ENCODE results near the gene ARHGAP6.
"Not testable (repeated sequence)": the region's sequence is repeated elsewhere in the genome, so short reads cannot be mapped to it uniquely, and the experiment has no call there.

Gene ARHGAP6

DNA sequence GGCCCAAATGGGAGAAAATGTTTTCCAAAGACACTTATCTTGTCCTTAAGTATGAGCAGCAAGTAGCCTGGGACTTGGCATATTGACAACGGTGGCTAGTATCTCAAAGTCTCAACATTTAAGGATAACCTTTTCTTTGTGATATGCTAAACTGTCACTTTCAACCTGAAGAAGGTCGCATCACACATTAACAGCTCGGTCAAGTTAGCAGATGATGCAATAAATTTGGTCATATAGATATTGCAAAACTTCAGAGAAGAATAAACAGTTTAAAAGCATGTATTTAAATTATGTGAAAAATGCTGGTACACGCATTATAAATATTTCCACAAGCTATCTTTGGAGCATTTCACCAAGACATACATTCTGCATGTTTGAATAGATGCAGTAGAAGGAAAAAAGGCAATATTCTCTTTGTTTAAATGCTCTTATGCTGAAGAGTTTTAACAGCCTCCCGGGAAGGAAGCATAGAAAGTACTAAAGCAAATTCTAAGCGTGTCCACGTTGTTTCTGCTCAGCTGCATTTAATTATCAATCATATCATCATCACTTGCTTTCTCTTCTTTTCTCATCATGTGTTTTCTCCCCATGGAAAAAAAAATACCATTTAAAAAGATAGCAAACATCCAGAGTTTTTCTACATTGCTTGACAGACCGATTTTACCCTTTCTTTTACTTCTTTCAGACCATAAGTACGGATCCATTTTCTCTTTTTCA is 24.2 kb downstream of the ARHGAP6 start:
- DNase-seq: no peak

DNA sequence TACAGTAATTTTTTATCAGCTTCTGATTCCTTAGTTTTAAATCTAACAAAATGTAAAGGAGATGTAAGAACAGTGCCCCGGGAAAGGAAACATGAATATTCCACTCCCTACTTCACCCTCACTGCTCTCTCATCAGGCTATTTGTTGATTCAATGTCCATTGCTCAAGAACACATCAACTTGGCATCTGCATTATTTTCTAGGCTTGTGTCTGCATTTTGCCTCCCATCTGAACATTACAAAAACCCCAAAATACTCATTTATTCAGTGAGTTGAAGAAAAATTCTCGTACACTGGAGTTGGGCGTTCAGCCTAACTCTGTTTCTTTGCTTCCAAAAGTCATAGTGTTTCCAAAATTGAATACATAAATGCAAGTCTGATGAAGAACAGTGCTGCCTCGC is 25.6 kb downstream of the ARHGAP6 start:
- DNase-seq: no peak

DNA sequence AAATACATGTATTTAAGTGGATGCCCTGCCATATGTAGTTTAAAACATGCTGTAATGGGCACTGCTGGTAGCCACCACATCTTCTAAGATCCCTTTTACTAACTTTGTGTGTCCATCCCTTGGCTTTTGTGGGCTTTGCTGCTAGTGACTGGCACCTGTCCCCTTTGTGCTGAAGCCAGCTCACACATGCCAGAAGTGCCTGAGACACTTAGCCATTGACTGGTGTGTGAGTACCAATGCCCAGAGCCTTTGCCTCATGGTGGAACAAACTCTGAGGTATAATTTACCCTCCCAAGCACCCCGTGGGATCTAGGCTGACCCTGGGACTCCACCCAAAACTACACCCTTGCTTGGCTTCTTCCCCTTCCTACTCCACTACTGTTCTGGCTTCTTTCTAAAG is 33.0 kb downstream of the ARHGAP6 start:
- DNase-seq: no peak

DNA sequence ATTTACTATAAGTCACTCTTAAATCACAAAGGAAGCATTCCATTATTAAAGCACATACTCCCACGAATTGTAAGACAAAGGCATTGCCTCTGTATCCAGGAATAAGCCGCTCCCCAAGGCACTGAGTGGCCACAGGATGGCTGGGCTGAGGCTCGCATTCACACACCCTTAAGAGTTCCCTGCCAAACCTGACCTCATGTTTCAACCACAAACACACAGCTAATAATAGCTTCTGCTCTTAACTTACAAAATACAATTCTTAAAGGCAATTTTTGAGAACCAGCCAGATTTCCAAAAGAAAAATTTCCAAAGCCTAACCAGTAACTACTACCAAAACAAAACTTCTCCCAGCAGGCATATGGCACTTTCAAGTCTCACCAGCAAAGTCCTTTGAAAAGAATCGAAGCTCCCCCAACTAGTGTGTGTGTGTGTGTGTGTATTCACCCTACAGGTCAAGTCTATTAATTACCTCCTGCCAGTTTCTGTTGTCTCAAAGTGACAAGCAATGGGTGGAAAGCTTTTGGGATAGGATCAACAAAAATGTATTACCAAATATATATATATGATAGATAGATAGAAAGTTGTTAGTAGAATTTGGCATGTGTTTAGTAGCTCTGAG is 36.0 kb downstream of the ARHGAP6 start:
- no peak for DNase-seq

DNA sequence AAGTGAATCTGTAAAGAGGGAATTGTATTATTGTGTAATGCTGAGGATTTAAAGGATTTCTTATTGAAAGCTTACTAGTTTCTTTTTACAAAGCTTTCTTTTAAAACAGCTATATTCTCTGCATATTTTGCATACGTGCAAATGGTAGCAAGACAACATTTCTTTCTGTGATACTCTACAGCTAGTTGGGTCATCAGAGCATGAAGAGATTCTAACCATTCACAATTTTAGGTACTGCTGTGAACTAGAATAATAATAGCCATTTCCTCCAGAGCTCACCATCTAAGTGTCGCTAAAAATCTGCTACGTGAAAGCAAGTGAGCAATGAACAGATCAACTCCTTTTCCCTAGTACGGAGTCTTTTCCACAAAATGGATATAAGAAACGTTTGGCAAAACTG is 37.3 kb downstream of the ARHGAP6 start:
- no peak for DNase-seq

DNA sequence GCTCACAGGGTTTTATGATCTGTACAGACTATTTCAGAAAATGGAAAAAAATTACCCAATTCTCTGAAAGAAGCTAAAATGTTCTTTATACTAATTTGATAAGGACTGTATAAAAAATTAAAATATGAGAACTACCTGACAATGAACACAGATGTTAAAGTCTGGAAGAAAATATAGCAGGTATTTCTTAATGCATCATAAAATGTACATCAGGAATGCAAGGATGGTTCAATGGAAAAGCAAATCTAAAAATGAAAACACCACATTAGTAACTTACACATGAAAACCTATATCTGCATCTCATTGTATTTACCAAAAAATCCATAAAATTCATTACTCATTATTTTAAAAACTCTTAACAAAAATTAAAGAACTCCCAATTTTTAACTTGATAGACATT is 39.4 kb downstream of the ARHGAP6 start:
- DNase-seq: no peak

DNA sequence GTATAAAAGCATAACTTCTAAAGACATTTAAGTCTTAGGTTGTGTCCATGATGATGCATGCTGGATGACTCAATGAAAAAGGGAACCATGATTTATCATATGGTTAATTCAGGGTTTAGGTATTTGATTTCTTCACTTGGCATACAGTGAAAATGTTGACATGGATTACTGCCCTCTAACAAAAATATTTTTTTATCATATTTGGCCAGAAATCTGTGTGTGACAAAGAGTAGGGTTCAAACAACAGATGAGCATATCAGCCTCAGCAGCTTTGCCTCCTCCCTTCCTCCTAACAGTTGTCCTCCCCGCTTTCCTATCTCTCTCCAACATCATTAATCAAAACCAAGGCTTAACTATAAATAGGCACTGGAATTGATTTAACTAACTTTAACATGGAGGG is 46.3 kb downstream of the ARHGAP6 start:
- DNase-seq: no peak

DNA sequence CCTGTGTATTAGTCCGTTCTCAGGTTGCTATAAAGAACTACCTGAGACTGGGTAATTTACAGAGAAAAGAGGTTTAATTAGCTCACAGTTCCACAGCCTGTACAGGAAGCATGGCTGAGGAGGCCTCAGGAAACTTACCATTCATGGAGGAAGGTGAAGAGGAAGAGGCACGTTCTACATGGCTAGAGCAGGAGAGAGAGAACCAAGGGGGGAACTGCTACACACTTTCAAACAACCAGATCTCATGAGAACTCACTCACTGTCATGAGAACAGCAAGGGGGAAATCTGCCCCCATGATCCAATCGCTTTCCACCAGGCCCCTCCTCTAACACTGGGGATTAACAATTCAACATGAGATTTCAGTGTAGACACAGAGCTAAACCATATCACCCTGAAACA is 51.5 kb downstream of the ARHGAP6 start:
- DNase-seq: not testable (repeated sequence)

DNA sequence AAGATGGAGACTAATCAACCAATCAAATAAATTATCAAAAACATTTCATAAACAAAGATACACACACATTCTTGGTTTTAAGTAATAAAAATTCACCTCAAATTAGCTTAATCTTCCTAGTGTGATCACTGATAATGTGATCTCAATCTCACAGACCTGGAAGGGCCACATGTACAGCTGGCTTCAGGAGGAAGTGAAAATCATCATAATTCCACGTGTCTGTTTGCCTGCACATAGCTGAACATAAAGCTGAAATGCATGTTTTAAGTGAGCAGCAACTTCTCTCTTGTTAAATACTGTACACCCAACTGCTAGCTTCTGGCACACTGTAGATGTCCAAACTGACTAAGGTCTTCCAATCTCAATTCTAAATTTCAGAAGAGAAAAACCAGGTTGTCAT is 53.8 kb downstream of the ARHGAP6 start:
- DNase-seq: no peak

DNA sequence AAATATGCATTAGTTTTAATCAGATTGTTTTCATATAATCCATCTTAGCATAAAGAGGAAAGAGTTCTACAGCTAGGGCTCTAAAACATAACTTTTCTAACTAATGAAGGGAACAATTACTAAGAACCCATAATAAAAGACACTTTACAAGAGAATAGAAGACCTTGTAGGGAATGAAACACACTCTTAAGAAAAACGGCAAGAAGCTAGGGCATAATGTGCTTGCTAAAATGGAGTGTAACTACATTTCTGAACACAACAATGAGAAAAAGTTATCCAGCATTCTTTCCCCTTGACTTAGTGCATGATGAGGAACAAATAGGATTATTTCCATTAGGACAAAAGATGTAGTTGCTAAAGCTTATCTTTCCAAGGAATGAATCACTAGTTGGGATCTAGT is 54.6 kb downstream of the ARHGAP6 start:
- no peak for DNase-seq

DNA sequence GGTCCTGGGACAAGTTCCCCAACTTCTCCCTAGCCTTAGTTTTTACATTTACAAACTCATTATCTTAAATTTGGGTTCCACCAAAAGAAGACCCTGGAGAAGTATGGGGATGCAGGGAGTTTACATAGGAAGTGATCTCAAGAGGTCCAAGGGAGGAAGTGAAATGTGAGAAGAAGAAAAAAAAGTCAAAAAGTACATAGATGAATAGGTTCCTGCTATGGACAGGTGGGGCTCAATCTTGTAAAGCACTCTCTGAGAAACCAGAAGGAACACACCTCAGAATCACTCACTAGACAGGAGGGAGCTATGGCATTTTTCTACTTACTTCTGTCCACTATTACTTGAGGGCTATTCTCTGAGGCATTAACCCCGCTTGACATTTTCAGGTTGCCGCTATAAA is 56.6 kb downstream of the ARHGAP6 start:
- DNase-seq: no peak

DNA sequence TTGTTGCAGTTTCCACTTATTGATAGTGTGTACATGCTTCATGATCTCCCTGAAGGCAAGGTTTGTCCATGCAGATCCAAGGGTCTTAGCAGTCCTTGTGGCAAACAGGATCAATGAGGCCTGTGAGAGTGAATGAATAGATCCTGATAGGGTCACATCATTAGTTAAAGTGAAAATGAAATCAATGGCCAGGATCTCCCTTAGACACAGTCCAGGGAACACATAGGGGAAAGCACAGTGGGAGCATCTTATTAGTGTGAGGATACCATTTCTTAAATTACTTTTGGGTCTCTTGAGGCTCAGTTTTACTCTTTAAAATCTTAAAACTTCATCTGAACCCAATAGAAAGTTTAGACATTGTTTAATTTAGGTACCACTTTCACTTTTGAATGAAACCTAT is 59.3 kb downstream of the ARHGAP6 start:
- no peak for DNase-seq

DNA sequence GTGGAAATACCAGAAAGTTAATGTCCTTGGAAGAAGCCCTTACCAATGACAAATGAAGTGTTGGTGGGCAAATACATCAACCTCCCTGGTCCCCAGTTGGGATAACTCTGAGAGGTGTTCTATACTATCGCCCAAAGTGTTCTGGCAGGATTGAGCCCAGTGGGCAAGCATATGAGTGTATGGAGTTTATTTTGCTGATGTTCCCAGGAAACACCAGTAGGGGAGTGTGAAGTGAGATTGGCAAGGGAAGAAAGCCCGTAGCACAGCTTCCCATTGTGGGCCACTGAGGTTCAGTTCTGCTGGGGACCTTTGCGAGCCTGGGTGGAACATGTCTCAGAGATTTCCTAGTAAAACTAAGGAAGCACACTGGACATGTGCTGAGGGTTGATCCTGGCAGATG is 65.1 kb downstream of the ARHGAP6 start:
- no peak for DNase-seq

DNA sequence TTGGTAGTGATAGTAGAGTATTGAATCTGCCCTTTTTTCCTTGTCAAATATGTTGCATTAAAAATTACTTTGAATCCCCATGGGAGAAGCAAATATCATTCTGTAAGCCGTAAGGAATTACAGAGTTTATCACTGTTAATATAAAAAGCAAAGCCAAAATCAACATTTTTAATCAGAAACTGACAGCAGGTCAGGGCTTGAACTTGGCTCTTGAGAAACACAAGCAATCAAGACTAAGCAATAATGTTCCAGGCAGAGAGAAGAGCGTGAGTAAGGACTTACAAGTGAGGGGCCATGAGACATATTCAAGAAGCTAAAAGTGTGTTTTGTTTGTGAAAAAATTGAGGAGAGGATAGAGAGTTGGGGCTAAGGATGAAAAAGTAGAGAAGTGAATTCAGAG is 68.2 kb downstream of the ARHGAP6 start:
- DNase-seq: no peak

DNA sequence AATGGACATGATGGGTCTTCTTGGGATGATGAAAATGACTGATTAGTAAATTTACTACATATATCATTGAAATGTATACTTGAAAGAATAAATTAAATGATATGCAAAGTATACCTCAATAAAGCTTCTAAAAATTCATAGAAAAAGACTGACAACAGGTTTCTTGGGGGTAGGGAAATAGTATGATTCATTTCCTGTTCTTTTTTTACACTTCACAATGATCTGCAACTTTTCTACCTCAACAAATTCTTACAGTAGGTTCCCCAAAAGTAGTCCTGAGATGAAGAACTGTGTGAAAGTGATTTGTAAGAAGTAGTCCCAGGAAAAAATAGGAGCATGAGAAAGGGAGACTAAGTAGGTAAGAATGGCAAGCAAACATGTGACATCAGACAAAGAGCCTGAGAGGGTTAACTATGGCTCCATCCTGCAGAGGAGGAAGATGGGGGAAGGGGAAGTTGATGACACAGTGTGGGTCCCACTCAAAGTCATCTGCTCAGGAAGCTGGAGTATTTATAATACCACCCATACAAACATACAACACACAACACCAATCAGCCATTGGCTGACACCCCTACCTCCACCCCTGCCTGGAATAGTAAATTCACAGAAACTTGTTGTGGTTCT is 73.9 kb downstream of the ARHGAP6 start:
- no peak for DNase-seq

DNA sequence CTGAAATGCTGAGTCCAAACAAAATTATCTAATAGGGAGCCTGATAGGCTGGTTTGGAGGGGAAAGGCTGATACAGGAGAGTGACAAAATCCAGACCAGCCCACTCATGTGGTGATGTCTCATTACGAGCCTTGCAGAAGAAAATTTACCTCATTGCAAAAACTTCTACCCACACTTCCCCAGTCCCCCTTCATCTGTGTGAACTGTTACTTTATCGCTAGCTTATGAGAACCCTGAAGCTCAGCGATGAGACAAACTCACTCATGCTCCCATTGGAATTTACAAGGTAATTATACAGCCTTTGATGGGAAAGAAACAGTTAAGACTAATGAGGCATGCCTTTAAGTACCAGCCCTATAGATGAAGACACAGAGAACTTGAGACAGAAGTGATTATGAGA is 76.1 kb downstream of the ARHGAP6 start:
- no peak for DNase-seq

DNA sequence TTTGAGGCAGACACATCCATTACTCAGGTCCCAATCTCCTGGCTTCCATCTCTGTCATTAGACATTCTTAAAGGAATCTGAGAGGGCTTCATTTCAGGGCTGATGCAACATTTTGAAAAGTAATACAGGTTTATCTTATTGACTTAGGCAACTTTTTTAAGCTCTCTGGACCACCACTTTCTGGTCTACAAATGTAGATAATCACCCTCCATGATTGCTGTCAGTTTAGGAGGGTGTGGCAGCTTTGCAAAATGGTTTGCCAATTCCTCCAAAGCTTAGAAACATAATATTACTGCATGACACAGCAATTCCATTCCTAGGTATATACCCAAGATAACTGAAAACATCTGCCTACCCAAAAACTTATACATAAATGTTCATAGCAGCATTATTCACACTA is 77.6 kb downstream of the ARHGAP6 start:
- no peak for DNase-seq

DNA sequence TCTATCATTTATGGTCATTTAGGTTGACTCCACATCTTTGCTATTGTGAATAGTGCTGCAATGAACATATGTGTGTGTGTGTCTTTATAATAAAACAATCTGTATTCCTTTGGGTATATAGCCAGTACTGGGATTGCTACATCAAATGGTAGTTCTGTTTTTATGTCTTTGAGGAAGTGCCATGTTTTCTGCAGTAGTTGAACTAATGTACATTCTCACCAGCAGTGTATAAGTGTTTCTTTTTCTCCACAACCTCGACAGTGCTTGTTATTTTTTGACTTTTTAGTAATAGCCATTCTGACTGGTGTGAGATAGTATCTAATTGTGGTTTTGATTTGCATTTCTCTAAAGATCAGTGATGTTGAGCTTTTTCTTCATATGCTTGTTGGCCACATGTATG is 80.5 kb downstream of the ARHGAP6 start:
- no peak for DNase-seq

DNA sequence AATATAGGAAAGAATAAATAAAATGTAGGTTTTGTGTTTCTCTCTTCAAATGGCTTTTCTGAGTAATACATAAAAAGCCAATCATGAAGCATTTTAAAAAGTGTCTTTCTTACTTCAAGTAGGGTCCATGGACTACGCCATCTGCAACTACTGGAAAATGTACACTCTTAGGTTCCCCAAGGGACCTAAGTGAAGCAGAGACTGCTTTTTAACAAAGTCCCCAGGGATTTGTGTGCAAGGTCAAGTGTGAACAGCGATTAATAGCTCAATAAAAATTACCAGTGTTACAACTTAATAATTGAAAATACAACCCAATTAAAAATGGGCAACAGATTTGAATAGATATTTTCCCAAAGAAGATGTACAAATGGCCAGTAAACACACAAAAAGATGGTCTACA is 84.9 kb downstream of the ARHGAP6 start:
- no peak for DNase-seq

DNA sequence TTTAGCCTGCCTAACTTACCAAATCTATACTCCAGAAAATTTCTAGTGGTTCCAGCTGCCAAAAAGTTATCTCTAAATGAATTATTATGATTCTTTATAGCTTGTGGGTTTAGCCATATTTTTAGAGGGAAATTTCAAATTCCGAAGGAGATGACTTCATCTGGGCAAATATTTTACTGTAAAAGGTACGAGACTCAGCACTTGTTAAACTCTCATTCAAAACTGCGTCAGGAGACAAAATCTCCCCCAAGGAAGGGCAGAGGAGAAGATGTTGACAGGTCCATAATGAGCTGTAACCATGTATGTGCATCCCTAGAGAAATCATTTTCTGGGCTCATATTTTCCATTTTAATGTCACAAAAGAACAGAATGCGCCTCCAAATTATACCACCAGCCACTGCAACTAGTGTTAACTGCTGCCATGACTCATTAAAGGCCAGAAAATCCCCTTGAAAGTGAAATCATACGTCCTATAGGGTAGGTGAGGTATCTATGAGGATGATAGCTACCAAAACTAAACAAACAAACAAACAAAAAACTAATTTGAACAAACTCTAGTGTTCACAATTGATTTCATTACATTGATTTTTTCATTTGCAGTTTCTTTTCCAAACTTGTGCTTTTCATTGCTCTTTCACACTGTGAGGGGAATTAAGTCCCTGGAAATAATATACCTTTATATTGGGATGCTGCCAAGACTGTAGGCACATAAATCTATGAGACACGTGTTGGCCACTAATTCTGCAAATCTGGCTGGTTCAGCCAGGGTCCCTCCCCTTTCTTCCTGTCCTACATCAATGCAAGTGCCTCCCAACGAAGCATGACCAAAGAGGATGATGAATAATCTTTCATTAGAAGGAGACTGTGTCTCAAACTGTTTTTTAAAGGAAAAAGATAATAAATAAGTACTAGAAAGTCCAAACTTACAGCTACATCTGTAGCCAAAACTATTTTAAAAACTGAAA is 85.8 kb downstream of the ARHGAP6 start:
- no peak for DNase-seq

DNA sequence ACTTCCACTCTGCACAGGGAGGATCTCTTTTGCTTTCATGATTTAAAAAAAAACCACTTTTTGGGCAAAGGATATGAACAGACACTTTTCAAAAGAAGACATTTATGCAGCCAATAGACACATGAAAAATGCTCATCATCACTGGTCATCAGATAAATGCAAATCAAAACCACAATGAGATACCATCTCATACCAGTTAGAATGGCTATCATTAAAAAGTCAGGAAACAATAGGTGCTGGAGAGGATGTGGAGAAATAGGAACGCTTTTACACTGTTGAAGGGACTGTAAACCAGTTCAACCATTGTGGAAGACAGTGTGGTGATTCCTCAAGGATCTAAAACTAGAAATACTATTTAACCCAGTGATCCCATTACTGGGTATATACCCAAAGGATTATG is 87.4 kb downstream of the ARHGAP6 start:
- not testable (repeated sequence) for DNase-seq

DNA sequence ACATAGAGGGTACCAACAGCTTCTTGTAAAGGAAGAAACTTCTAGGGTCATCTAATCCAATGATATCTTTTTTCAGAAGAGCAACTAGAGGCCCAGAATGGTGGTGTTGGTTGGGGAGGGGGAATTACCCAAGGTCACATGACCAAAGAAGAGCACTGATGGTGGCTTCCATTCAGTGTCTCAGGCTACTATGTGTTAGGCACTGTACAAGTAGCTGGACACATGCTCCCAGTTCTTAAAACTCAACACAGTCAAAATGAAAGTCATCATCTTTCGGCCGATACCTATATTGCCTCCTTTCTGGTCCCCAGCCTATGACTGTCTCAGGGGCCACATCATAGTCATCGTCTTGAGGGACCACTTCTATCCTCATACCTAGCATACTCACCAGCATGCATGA is 88.1 kb downstream of the ARHGAP6 start:
- DNase-seq: no peak

DNA sequence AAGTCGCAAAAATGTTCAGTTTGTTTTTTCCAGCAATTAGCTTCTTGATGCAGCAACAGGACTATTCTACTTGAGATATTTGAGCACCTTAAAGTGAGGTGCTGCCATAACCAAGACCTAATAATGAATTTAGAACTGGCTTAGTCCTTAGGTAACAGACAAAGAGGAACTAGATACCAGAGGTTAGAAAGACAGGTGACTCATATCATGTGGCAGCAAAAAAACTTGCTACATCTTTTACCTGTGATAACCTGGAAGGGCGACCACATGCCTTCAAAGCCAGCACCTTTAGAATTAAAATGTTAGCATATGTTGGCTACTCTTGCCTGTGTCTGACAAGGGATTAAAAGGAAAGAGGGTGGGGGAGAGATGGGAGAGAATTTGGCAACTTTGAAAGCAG is 90.4 kb downstream of the ARHGAP6 start:
- DNase-seq: no peak
